ENCODE results near the gene SMC1B.

SMC1B gene

DNA sequence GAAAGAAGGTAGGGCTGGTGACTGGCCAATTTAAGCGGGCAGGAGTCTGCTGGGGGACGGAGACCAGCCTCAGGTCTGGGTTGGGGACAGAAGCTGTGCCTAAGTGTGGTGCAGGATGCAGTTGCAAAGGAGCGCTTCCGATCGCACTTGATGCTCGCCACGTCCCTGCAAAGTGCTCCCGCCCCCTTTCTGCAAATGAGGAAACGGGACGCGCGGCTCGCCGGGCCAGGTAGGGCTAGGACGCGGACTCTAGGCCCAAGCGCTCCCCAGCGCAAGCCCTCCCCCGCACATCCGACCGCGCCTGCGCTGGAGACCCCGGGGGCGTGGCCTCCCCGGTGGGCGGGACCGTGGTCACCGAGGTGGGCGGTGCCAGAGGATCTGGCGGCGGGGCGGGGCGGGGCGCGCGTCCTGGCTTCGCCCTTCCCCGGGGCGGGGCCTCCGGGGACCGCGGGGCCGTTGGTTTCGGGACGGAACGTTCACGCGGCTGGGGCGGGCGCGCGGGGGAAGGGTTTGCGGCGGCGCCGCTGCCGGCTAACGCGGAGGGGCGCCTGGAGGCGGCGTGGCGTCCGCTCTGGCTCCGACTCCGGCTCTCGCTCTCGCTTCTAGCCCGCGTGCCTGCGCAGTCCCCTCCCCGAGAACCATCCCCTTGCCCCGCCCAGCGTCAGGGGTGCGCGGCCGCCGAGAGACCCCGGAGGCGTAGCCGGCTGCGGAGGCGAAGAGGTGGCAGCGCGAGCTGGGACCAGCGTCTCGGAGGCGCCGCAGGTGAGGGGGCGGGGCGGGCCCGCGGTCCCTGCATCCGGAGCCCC lies 103.8 kb downstream of the SMC1B start, which contains the start of gene FAM118A:
Gene FAM118A (plus strand): TSS at position 513 of the 806 bp plus-strand sequence. CDS start 12,446 bp downstream, outside the sequence.
- peak; percentile 92 to 98 (median 92) for DNase-seq
- Histone ChIP-seq H3K36me3 (ENCODE audit: control insufficient read depth, insufficient read depth, low read length) (no peaks in the 10 kb centered on the region), H3K9me3 (ENCODE audit: control insufficient read depth, low read length) (no peaks in the 10 kb centered on the region), H3K4me3 (ENCODE audit: insufficient read depth, low read depth, low read length, poor library complexity, severe bottlenecking) (peak within 1 kb of the TSS; percentile 79), H3K27ac (ENCODE audit: insufficient read depth, low read length, poor library complexity, severe bottlenecking) (peak within 1 kb of the TSS; percentile 82), H3K4me1 (ENCODE audit: control insufficient read depth, insufficient read depth, low read length, poor library complexity, severe bottlenecking) (peaks cover 23% of the 10 kb centered on the region), H3K27me3 (replicated peaks; ENCODE audit: control insufficient read depth, insufficient read depth, low read length, poor library complexity, severe bottlenecking) (no peaks in the 10 kb centered on the region)

DNA sequence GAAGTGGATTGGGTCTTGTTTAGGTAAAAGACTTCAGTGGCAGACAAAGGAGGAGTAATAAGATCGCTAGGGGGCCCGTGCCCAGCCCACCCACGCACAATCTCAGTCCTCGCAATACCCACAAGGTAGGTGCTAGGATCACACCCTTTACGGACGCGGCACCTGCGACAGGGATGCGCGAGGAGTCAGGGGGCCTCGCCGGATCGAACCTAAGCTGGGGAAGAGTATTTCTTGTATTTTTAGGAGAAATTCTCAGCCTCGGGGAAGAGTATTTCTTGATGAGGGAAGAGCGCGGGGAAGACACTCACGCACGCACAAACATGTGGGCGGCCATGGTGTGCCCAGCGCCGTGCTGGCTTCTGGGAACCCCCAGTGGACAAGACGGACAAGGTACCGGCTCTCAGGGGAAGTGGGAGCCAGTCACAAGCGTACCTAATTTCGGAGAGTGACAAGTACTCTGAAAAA lies 104.4 kb downstream of the SMC1B start:
- H3K36me3 ChIP-seq (ENCODE audit: control insufficient read depth, insufficient read depth, low read length) = no peaks in the 10 kb centered on the region
- H3K4me1 ChIP-seq (ENCODE audit: control insufficient read depth, insufficient read depth, low read length, poor library complexity, severe bottlenecking) = peaks cover 23% of the 10 kb centered on the region
- H3K27me3 ChIP-seq (replicated peaks; ENCODE audit: control insufficient read depth, insufficient read depth, low read length, poor library complexity, severe bottlenecking) = no peaks in the 10 kb centered on the region
- DNase-seq = no peak
- peak overlapping the region; percentile 51 for H3K4me3 ChIP-seq (ENCODE audit: insufficient read depth, low read depth, low read length, poor library complexity, severe bottlenecking)
- H3K27ac ChIP-seq (ENCODE audit: insufficient read depth, low read length, poor library complexity, severe bottlenecking) = peak overlapping the region; percentile 82
- no peaks in the 10 kb centered on the region for H3K9me3 ChIP-seq (ENCODE audit: control insufficient read depth, low read length)

DNA sequence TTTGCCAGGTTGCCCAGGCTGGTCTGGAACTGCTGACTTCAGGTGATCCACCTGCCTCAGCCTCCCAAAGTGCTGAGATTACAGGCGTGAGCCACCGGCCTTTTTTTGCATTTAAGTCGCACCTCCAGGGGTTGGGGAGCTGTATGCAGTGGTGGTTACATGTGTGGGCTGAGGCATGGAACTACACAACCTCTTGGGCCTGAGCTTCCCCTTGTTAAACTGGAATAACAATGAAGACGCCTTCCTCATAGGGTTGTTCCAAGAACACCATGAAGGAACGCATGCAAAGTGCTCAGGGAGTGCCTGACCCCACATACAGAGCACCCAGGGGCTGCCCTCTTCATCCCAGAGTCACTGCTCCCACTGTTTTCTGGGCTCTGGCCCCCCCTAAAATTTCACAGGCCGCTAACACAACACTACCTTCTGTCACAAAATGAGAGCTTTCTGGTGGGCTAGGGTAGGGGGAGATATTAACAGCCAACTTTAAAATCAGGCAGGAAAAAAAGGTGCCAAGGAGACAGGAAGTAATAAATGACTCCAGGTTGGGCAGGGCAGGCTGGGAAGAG lies 104.9 kb downstream of the SMC1B start:
- no peak for DNase-seq
- no peaks in the 10 kb centered on the region for H3K9me3 ChIP-seq (ENCODE audit: control insufficient read depth, low read length)
- H3K4me3 ChIP-seq (ENCODE audit: insufficient read depth, low read depth, low read length, poor library complexity, severe bottlenecking) = no peak overlapping the region
- H3K27me3 ChIP-seq (replicated peaks; ENCODE audit: control insufficient read depth, insufficient read depth, low read length, poor library complexity, severe bottlenecking) = no peaks in the 10 kb centered on the region
- peaks cover 23% of the 10 kb centered on the region for H3K4me1 ChIP-seq (ENCODE audit: control insufficient read depth, insufficient read depth, low read length, poor library complexity, severe bottlenecking)
- no peak overlapping the region for H3K27ac ChIP-seq (ENCODE audit: insufficient read depth, low read length, poor library complexity, severe bottlenecking)
- H3K36me3 ChIP-seq (ENCODE audit: control insufficient read depth, insufficient read depth, low read length) = no peaks in the 10 kb centered on the region

GRCh38 chr22:45306139-45306538 lies 107.3 kb downstream of the SMC1B start:
- Histone ChIP-seq H3K36me3 (ENCODE audit: control insufficient read depth, insufficient read depth, low read length) (no peaks in the 10 kb centered on the region), H3K4me3 (ENCODE audit: insufficient read depth, low read depth, low read length, poor library complexity, severe bottlenecking) (no peak overlapping the region), H3K27ac (ENCODE audit: insufficient read depth, low read length, poor library complexity, severe bottlenecking) (no peak overlapping the region), H3K9me3 (ENCODE audit: control insufficient read depth, low read length) (no peaks in the 10 kb centered on the region), H3K27me3 (replicated peaks; ENCODE audit: control insufficient read depth, insufficient read depth, low read length, poor library complexity, severe bottlenecking) (no peaks in the 10 kb centered on the region), H3K4me1 (ENCODE audit: control insufficient read depth, insufficient read depth, low read length, poor library complexity, severe bottlenecking) (peaks cover 16% of the 10 kb centered on the region)
- DNase-seq = no peak

DNA sequence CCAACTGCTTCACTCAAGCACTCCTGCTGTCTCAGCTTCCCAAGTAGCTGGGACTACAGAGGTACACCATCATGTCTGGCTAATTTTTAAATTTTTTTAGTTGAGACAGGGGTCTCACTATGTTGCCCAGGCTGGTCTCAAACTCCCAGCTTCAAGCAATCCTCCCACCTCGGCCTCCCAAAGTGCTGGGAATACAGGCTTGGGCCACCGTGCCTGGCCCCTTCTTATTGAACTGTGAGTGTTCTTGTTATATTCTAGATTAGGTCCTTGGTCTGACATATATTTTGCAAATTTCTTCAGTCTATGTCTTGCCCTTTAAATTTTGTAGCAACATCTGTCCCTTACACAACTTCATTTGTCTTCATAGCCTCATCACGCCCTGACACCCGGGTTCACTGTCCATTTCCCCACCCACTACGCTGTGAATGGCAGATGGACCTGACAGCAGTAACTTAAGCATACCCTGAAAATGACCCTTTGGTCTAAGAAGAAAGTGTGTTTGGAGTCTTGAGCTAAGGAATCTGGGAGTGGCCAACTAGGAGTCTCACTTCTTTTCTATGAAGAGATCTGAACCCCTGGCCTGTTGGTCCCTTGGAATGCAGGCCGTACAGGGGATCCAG lies 107.8 kb downstream of the SMC1B start:
- Histone ChIP-seq H3K9me3 (ENCODE audit: control insufficient read depth, low read length) (no peaks in the 10 kb centered on the region), H3K4me1 (ENCODE audit: control insufficient read depth, insufficient read depth, low read length, poor library complexity, severe bottlenecking) (peaks cover 11% of the 10 kb centered on the region), H3K36me3 (ENCODE audit: control insufficient read depth, insufficient read depth, low read length) (no peaks in the 10 kb centered on the region), H3K4me3 (ENCODE audit: insufficient read depth, low read depth, low read length, poor library complexity, severe bottlenecking) (no peak overlapping the region), H3K27ac (ENCODE audit: insufficient read depth, low read length, poor library complexity, severe bottlenecking) (no peak overlapping the region), H3K27me3 (replicated peaks; ENCODE audit: control insufficient read depth, insufficient read depth, low read length, poor library complexity, severe bottlenecking) (no peaks in the 10 kb centered on the region)
- no peak for DNase-seq

DNA sequence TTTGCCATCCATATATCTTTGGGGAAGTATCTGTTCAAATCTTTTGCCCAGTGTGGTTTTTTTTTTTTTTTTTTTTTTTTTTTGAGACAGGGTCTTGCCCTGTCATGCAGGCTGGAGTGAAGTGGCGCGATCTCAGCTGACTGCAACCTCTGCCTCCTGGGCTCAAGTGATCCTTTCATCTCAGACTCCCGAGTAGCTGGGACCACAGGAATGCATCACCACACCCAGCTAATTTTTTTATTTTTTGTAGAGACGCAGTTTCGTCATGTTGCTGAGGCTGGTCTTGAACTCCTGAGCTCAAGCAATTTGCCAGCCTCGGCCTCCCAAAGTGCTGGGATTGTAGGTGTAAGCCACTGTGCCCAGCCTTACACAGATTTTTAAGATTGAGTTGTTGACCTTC lies 108.4 kb downstream of the SMC1B start:
- Histone ChIP-seq H3K4me1 (ENCODE audit: control insufficient read depth, insufficient read depth, low read length, poor library complexity, severe bottlenecking) (peaks cover 7% of the 10 kb centered on the region), H3K4me3 (ENCODE audit: insufficient read depth, low read depth, low read length, poor library complexity, severe bottlenecking) (no peak overlapping the region)

DNA sequence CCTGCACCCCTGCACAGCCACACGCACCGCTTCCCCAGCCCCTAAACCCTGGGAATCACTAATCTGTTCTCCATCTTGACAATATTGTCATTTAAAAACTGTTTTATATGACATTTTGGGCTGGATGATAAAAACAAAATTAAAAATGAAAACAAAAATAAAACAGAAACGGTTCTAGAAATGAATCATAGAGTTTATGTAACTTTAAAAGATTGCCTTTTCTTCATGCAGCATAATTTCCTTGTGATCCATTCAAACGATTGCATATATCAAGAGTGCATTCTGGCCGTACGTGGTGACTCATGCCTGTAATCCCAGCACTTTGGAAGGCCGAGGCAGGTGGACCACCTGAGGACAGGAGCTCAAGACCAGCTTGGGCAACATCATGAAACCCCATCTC lies 110.2 kb downstream of the SMC1B start:
- Histone ChIP-seq H3K27ac (ENCODE audit: insufficient read depth, low read length, poor library complexity, severe bottlenecking) (no peak overlapping the region), H3K4me3 (ENCODE audit: insufficient read depth, low read depth, low read length, poor library complexity, severe bottlenecking) (no peak overlapping the region), H3K4me1 (ENCODE audit: control insufficient read depth, insufficient read depth, low read length, poor library complexity, severe bottlenecking) (no peaks in the 10 kb centered on the region), H3K36me3 (ENCODE audit: control insufficient read depth, insufficient read depth, low read length) (no peaks in the 10 kb centered on the region), H3K9me3 (ENCODE audit: control insufficient read depth, low read length) (no peaks in the 10 kb centered on the region), H3K27me3 (replicated peaks; ENCODE audit: control insufficient read depth, insufficient read depth, low read length, poor library complexity, severe bottlenecking) (no peaks in the 10 kb centered on the region)
- no peak for DNase-seq

More for the DNA sequence above, 108.4 kb downstream of the SMC1B start:
- H3K27ac ChIP-seq (ENCODE audit: insufficient read depth, low read length, poor library complexity, severe bottlenecking) = no peak overlapping the region
- no peaks in the 10 kb centered on the region for H3K36me3 ChIP-seq (ENCODE audit: control insufficient read depth, insufficient read depth, low read length)
- no peaks in the 10 kb centered on the region for H3K27me3 ChIP-seq (replicated peaks; ENCODE audit: control insufficient read depth, insufficient read depth, low read length, poor library complexity, severe bottlenecking)
- DNase-seq = no peak
- no peaks in the 10 kb centered on the region for H3K9me3 ChIP-seq (ENCODE audit: control insufficient read depth, low read length)

GRCh38 chr22:45302751-45303150 lies 110.6 kb downstream of the SMC1B start:
- Histone ChIP-seq H3K27me3 (replicated peaks; ENCODE audit: control insufficient read depth, insufficient read depth, low read length, poor library complexity, severe bottlenecking) (no peaks in the 10 kb centered on the region), H3K36me3 (ENCODE audit: control insufficient read depth, insufficient read depth, low read length) (no peaks in the 10 kb centered on the region), H3K9me3 (ENCODE audit: control insufficient read depth, low read length) (no peaks in the 10 kb centered on the region), H3K4me1 (ENCODE audit: control insufficient read depth, insufficient read depth, low read length, poor library complexity, severe bottlenecking) (no peaks in the 10 kb centered on the region), H3K4me3 (ENCODE audit: insufficient read depth, low read depth, low read length, poor library complexity, severe bottlenecking) (no peak overlapping the region), H3K27ac (ENCODE audit: insufficient read depth, low read length, poor library complexity, severe bottlenecking) (no peak overlapping the region)
- DNase-seq = no peak

DNA sequence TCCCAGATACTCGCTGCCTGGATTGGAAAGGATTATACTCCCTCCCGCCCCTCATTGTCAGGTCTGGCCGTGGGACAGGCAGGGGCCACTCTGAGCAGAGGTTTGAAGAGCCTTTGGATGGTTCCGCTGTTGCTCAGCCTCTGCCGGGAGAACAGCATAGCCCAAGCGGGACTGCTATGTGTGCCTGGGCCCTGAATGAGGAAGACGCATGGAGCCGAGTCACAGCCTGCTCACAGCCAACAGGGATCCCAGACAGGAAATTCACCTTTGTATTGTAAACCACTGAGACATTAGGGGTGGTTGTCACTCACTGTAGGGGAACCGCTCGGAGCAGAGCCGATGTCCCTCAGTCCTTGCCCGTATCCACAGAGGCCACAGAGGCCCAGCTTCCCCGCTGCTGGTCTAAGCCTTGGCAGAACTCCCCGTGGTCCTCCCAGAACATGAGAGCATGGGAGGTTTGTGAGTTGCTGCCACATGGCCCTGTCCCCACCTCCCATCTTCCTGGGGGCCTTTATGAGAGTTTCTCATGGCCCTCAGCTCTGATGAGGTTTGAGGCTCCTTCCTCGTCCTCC lies 114.4 kb downstream of the SMC1B start:
- Histone ChIP-seq H3K4me1 (ENCODE audit: control insufficient read depth, insufficient read depth, low read length, poor library complexity, severe bottlenecking) (peaks cover 12% of the 10 kb centered on the region), H3K27me3 (replicated peaks; ENCODE audit: control insufficient read depth, insufficient read depth, low read length, poor library complexity, severe bottlenecking) (no peaks in the 10 kb centered on the region), H3K4me3 (ENCODE audit: insufficient read depth, low read depth, low read length, poor library complexity, severe bottlenecking) (no peak overlapping the region), H3K36me3 (ENCODE audit: control insufficient read depth, insufficient read depth, low read length) (no peaks in the 10 kb centered on the region), H3K9me3 (ENCODE audit: control insufficient read depth, low read length) (no peaks in the 10 kb centered on the region), H3K27ac (ENCODE audit: insufficient read depth, low read length, poor library complexity, severe bottlenecking) (no peak overlapping the region)
- no peak for DNase-seq

All from effector memory CD4-positive, alpha-beta T cell (primary cell).